OCI-LY7 (cell line): ENCODE data around the gene EXO5. TPM values are rescaled to one million over a fixed set of nuclear protein-coding genes. Genes with fewer than 3 reads are reported as not detected.

Experiments used
- BruUV-seq: library from RNA; stranded (reverse); fragments of 400-500 nt; replicated peaks from 2 replicates; lab custom pipeline; 2021; lab: Mats Ljungman, UMichigan
- CTCF ChIA-PET: fragments of 300-600 bp; sonication (Branson Sonifier 250); formaldehyde crosslinking; loops from one replicate; lab custom pipeline; 2022; ENCODE audit warnings: antibody characterized with exemption; ENCODE audit not compliant: unreplicated experiment; lab: Charles Lee
- POLR2A ChIA-PET: fragments of 300-600 bp; sonication (Branson Sonifier 250); formaldehyde crosslinking; loops from one replicate; lab custom pipeline; 2022; ENCODE audit warnings: antibody characterized with exemption; lab: Charles Lee
- DNase-seq: peaks from one replicate; pipeline ENCODE4 v3.0.0-alpha.2; 2015; ENCODE audit warnings: low spot score
- H2AFZ ChIP-seq: fragments of 200-600 bp; sonication (generic), shearing (Covaris generic); 2 replicates; pipeline ENCODE4 v1.6.1; 2014; ENCODE audit warnings: mild to moderate bottlenecking, antibody characterized with exemption, low read length, moderate library complexity
- H3K27ac ChIP-seq: fragments of 200-600 bp; sonication (generic); 2 replicates; pipeline ENCODE4 v1.5.1; 2014; ENCODE audit warnings: mixed run types, low read depth, mild to moderate bottlenecking, moderate library complexity, low read length, inconsistent platforms; ENCODE audit not compliant: poor library complexity, severe bottlenecking
- H3K36me3 ChIP-seq: fragments of 200-600 bp; sonication (generic); 2 replicates; pipeline ENCODE4 v1.6.1; 2014; ENCODE audit warnings: mild to moderate bottlenecking, antibody characterized with exemption, low read length, moderate library complexity, mixed read lengths; ENCODE audit not compliant: insufficient read depth
- H3K4me1 ChIP-seq: fragments of 200-600 bp; sonication (generic); 2 replicates; pipeline ENCODE4 v1.5.1; 2014; ENCODE audit warnings: mild to moderate bottlenecking, low read length; ENCODE audit not compliant: insufficient read depth, poor library complexity, severe bottlenecking
- H3K4me2 ChIP-seq: fragments of 200-600 bp; sonication (generic); 2 replicates; pipeline ENCODE4 v1.6.1; 2014; ENCODE audit warnings: mild to moderate bottlenecking, low read length
- H3K4me3 ChIP-seq: fragments of 200-600 bp; sonication (generic); 2 replicates; pipeline ENCODE4 v1.5.1; 2014; ENCODE audit warnings: mild to moderate bottlenecking, low read depth, low read length; ENCODE audit not compliant: poor library complexity, severe bottlenecking
- H3K79me2 ChIP-seq: fragments of 200-600 bp; sonication (generic); 2 replicates; pipeline ENCODE4 v1.6.1; 2016; ENCODE audit warnings: low read depth, mild to moderate bottlenecking, low read length, moderate library complexity, mixed read lengths; ENCODE audit not compliant: insufficient read depth
- H3K9me2 ChIP-seq: fragments of 200-600 bp; sonication (generic); 2 replicates; pipeline ENCODE4 v1.6.1; 2016; ENCODE audit warnings: mild to moderate bottlenecking, low read length, mixed read lengths; ENCODE audit not compliant: insufficient read depth
- H3K9me3 ChIP-seq: fragments of 200-600 bp; sonication (generic); 2 replicates; pipeline ENCODE4 v1.6.1; 2014; ENCODE audit warnings: mild to moderate bottlenecking, mixed run types, low read length, mixed read lengths
- H4K20me1 ChIP-seq: fragments of 200-600 bp; sonication (generic); 2 replicates; pipeline ENCODE4 v1.6.1; 2014; ENCODE audit warnings: mild to moderate bottlenecking, antibody characterized with exemption, low read length, moderate library complexity, mixed read lengths; ENCODE audit not compliant: insufficient read depth
- EZH2phosphoT487 ChIP-seq: fragments of 200-600 bp; sonication (generic); IDR thresholded peaks from 2 replicates; pipeline ENCODE4 v1.6.1; 2018; ENCODE audit warnings: low read depth, borderline replicate concordance, mild to moderate bottlenecking, mixed run types, antibody characterized with exemption, low read length, moderate library complexity, mixed read lengths
- intact Hi-C: fragments of 100-400 bp; cut with micrococcal nuclease; formaldehyde crosslinking; loops from one replicate; pipeline ENCODE4 v1.10.0; 2022; ENCODE audit not compliant: unreplicated experiment
- total RNA-seq, 2 experiments: library from RNA; depleted of rRNA in 1 of 2; stranded (reverse); fragments of >200 nt in 1 of 2; shearing (Covaris generic) in 1 of 2; gene quantifications; 2 replicates each; pipeline ENCODE4 v1.2.3, GENCODE V29; 2014 to 2022
- TF ChIP-seq, protein P1 (sequence below): fragments of 200-600 bp; sonication (generic); conservative IDR thresholded peaks from 2 replicates; pipeline ENCODE4 v1.5.1; 2014; ENCODE audit warnings: mild to moderate bottlenecking, antibody characterized with exemption, low read length, moderate library complexity, mixed read lengths

The EXO5 gene
- total RNA-seq, 2 experiments from 2014 or later = 11.2 to 12.7 TPM

DNA sequence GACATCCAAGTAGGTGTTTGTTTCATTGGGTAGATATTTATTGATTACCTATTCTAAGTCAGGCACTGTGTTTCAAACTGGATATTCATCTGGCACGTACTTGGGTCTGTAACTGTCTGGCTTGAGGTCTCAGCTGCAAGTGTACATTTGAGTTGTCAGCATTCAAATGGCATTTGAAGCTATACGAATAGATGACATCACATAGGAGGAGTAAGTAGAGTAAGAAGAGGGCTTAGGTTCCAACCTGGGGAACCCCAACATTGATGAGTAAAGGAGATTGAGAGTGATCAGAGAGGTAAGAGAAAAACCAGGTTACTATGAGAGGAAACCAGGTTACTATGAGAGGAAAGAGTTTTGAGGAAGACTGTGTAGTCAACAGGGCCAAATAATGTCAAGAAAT lies 53.6 kb downstream of the EXO5 start:
- TF ChIP-seq EZH2phosphoT487 = no peak
- TF ChIP-seq, protein P1, sequence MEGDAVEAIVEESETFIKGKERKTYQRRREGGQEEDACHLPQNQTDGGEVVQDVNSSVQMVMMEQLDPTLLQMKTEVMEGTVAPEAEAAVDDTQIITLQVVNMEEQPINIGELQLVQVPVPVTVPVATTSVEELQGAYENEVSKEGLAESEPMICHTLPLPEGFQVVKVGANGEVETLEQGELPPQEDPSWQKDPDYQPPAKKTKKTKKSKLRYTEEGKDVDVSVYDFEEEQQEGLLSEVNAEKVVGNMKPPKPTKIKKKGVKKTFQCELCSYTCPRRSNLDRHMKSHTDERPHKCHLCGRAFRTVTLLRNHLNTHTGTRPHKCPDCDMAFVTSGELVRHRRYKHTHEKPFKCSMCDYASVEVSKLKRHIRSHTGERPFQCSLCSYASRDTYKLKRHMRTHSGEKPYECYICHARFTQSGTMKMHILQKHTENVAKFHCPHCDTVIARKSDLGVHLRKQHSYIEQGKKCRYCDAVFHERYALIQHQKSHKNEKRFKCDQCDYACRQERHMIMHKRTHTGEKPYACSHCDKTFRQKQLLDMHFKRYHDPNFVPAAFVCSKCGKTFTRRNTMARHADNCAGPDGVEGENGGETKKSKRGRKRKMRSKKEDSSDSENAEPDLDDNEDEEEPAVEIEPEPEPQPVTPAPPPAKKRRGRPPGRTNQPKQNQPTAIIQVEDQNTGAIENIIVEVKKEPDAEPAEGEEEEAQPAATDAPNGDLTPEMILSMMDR = no peak
- DNase-seq = no peak
- intact Hi-C loops = no loop called here
- H3K27ac ChIP-seq = no peak overlapping the region
- POLR2A ChIA-PET = no interaction called here
- H3K4me2 ChIP-seq = no peak overlapping the region
- H3K36me3 ChIP-seq = no peaks in the 10 kb centered on the region
- CTCF ChIA-PET = no interaction called here
- no TSS peak for BruUV-seq
- no peaks in the 10 kb centered on the region for H4K20me1 ChIP-seq
- no peaks in the 10 kb centered on the region for H3K79me2 ChIP-seq
- no peak overlapping the region for H2AFZ ChIP-seq
- no peaks in the 10 kb centered on the region for H3K9me2 ChIP-seq
- no peaks in the 10 kb centered on the region for H3K9me3 ChIP-seq
- no peaks in the 10 kb centered on the region for H3K4me1 ChIP-seq
- no peak overlapping the region for H3K4me3 ChIP-seq

- Histone ChIP-seq H3K9me3 (no peaks in the 10 kb centered on the region), H3K9me2 (no peaks in the 10 kb centered on the region), H2AFZ (no peak overlapping the region), H3K4me2 (no peak overlapping the region), H3K27ac (no peak overlapping the region), H3K4me1 (no peaks in the 10 kb centered on the region), H3K36me3 (no peaks in the 10 kb centered on the region), H3K79me2 (no peaks in the 10 kb centered on the region), H3K4me3 (no peak overlapping the region), H4K20me1 (no peaks in the 10 kb centered on the region)
- ChIA-PET POLR2A (interaction anchor here (0.7 kb wide), 1 partner anchor 141 kb away, joined by 3 read pairs; no protein-coding TSS in a partner anchor), CTCF (no interaction called here)
- TF ChIP-seq, protein P1 = no peak
- TF ChIP-seq EZH2phosphoT487 = no peak
- intact Hi-C loops = no loop called here
- no TSS peak for BruUV-seq
- DNase-seq = no peak
Observed at GRCh38 chr1:40563266-40563665, 54.7 kb downstream of the EXO5 start.

DNA sequence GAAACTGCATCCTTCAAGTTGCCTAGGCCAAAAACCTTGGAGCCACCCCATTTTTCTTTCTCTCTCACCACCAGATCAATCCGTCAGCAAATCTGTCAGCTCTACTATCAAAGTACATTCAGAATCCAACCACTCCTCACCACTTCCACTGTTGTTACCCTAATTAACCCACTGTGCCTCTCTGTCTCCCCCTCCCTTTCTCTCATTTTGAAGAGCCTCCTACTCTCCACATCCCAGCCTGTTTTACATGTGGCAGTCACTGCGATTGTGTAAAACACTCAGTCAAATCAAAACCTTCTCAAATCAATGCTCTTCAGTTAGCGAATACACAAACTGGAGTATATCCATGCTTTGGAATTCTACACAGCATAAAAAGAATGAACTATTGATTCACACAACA lies 55.9 kb downstream of the EXO5 start:
- no TSS peak for BruUV-seq
- no peak for DNase-seq
- no peaks in the 10 kb centered on the region for H3K36me3 ChIP-seq
- no peaks in the 10 kb centered on the region for H4K20me1 ChIP-seq
- no peak overlapping the region for H2AFZ ChIP-seq
- TF ChIP-seq, protein P1 = no peak
- no peak for TF ChIP-seq EZH2phosphoT487
- no peaks in the 10 kb centered on the region for H3K9me3 ChIP-seq
- no peak overlapping the region for H3K27ac ChIP-seq
- no peaks in the 10 kb centered on the region for H3K4me1 ChIP-seq
- no peaks in the 10 kb centered on the region for H3K9me2 ChIP-seq
- intact Hi-C loops = no loop called here
- no peak overlapping the region for H3K4me3 ChIP-seq
- H3K79me2 ChIP-seq = no peaks in the 10 kb centered on the region
- POLR2A ChIA-PET = interaction anchor here (0.6 kb wide), 1 partner anchor 394 kb away, joined by 6 read pairs; no protein-coding TSS in a partner anchor
- H3K4me2 ChIP-seq = no peak overlapping the region
- CTCF ChIA-PET = no interaction called here
